ENCODE measurements around the gene RNF151.

RNF151 gene

DNA sequence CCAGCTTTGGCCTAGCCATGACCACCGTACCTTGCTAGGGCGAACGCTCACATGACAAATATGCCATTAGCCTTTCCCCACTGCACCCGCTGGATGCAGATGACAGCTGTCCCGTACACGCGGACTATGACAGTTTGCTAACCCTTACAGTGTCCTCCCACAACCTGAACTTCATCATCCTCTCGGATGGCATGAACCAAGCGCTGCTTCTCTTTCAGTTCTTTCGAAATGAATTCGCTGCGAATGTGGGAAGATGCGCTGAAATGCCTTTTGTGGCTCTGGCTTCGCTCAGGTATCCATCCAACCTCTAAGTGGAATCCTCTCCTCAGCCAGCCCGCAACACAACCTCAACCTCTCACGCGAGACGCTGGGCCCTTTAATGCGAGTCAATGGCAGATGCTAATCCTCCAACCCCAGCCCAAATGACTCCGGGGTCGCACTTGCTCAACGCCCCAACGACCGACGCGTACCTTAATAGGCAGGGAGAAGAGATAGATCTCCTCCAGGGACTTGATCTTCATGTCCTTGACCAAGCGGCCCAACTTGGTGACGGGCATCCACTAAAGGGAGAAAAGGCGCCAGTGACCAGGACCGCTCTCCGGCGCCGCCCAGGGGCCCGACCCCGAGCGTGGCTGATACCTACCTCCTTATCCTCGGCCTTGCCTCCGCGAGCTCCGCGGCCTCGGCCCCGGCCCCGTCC lies 2.7 kb upstream of the RNF151 start:
- H3K9me3 ChIP-seq (ENCODE audit: insufficient read depth, low read depth, low read length), result no peaks in the 10 kb centered on the region
- H3K4me3 ChIP-seq (ENCODE audit: low read length), result peak overlapping the region; percentile 92
- peaks cover 33% of the 10 kb centered on the region for H3K36me3 ChIP-seq (ENCODE audit: insufficient read depth, low read depth, low read length)
- peak overlapping the region; percentile 66 for H3K27ac ChIP-seq (ENCODE audit: low read length)
- H3K27me3 ChIP-seq (ENCODE audit: insufficient read depth, low read length), result peaks cover 1% of the 10 kb centered on the region; the same call in 1 of the 2 replicates
- H3K9ac ChIP-seq (ENCODE audit: low read depth, low read length), result peak overlapping the region; percentile 99
- peaks cover 7% of the 10 kb centered on the region; the same call in 1 of the 2 replicates for H3K4me1 ChIP-seq (ENCODE audit: insufficient read depth, low read length)

DNA sequence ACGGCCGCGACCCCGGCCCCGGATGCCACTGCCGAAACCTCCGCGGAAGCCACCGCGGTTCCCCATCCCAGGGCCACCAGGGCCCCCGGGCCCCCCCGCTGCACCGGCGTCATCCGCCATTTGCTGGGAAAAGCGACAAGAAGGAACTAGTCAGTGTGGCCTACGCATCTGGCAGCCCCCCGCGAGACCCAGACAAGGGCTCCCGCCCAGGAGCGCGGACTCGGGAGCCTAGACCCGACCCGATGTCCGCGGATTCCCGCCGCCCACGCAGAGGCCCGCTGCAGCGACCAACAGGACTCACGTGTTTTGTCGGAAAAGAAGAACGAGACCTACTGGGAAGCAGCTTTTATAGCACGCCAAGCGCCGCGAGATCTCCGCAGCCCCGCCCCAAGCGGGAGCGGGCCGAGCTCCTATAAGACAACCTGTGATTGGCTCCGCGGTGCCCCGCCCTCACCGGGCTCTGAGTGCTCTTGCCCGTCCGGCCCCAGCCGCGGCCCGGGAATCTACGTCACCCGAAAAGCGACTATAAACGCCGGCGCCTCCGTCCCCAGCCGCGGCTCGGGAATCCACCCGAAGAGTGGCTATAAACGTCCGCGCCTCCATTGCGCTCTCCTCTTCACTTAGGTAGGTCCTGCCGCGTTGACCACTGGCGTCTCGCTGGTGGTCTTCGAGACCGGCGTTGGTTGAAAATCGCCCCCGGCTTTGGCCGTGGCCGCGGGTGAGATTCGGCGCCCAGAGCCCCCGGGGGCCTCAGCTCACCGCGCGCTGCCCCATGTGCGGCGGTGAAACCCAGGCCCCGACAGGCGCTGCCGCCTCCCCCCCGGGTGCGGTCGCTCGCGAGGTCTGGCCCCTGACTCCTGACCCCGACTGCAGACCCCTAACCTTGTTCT lies 1.9 kb upstream of the RNF151 start, which contains the start of gene RPS2:
TSS of gene RPS2 (minus strand) at position 321 of the 890 bp plus-strand sequence. CDS start at position 120, 201 bp downstream.
- peaks cover 33% of the 10 kb centered on the region for H3K36me3 ChIP-seq (ENCODE audit: insufficient read depth, low read depth, low read length)

DNA sequence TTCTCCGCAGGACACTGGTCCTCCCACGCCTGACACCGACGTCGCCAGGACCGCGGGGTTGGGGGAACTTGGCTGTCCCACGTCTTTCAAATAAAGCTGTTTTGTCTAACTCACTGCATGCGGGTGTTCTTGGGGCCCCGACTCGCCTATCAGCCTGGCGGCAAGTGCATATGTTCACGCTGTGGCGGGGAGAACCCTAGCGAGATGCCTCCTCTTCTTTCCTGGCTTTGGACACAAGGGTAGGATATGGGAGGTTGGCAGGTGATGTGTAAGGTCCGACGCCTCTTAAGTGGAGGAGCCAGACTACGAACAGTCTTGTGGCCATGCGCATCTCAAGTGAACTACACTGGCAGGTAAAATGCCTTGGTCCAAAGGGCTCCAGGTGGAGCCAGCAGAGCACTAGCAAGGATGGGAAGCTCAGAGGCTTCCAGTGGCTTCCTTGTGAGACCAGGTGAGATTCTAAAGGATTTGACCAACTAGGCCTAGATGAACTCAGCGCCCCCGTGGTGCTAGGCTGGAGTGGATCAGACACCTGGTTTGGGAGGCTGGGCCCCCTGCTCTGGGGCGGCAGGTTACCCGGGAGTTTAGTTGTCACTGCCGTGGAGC lies 1.2 kb upstream of the RNF151 start:
- peaks cover 5% of the 10 kb centered on the region; the same call in 1 of the 2 replicates for H3K4me1 ChIP-seq (ENCODE audit: insufficient read depth, low read length)
- H3K27ac ChIP-seq (ENCODE audit: low read length), result peak overlapping the region; percentile 81
- peak overlapping the region; percentile 92 for H3K4me3 ChIP-seq (ENCODE audit: low read length)
- no peaks in the 10 kb centered on the region for H3K9me3 ChIP-seq (ENCODE audit: insufficient read depth, low read depth, low read length)
- peaks cover 33% of the 10 kb centered on the region for H3K36me3 ChIP-seq (ENCODE audit: insufficient read depth, low read depth, low read length)
- no peaks in the 10 kb centered on the region for H3K27me3 ChIP-seq (ENCODE audit: insufficient read depth, low read length)
- H3K9ac ChIP-seq (ENCODE audit: low read depth, low read length), result peak overlapping the region; percentile 99

More for the DNA sequence above, 1.9 kb upstream of the RNF151 start, which contains the start of gene RPS2:
- Histone ChIP-seq H3K27ac (ENCODE audit: low read length) (peak within 1 kb of the TSS; percentile 81), H3K9me3 (ENCODE audit: insufficient read depth, low read depth, low read length) (no peaks in the 10 kb centered on the region), H3K27me3 (ENCODE audit: insufficient read depth, low read length) (no peaks in the 10 kb centered on the region), H3K9ac (ENCODE audit: low read depth, low read length) (peak within 1 kb of the TSS; percentile 99), H3K4me3 (ENCODE audit: low read length) (peak within 1 kb of the TSS; percentile 92), H3K4me1 (ENCODE audit: insufficient read depth, low read length) (peaks cover 5% of the 10 kb centered on the region; the same call in 1 of the 2 replicates)

GRCh38 chr16:1968146-1968953 lies 1.7 kb downstream of the RNF151 start:
- no peaks in the 10 kb centered on the region for H3K27me3 ChIP-seq (ENCODE audit: insufficient read depth, low read length)
- H3K4me3 ChIP-seq (ENCODE audit: low read length), result no peak overlapping the region
- peaks cover 9% of the 10 kb centered on the region for H3K36me3 ChIP-seq (ENCODE audit: insufficient read depth, low read depth, low read length)
- no peaks in the 10 kb centered on the region for H3K9me3 ChIP-seq (ENCODE audit: insufficient read depth, low read depth, low read length)
- no peak overlapping the region for H3K27ac ChIP-seq (ENCODE audit: low read length)
- no peak overlapping the region for H3K9ac ChIP-seq (ENCODE audit: low read depth, low read length)
- no peaks in the 10 kb centered on the region; the same call in 1 of the 2 replicates for H3K4me1 ChIP-seq (ENCODE audit: insufficient read depth, low read length)

DNA sequence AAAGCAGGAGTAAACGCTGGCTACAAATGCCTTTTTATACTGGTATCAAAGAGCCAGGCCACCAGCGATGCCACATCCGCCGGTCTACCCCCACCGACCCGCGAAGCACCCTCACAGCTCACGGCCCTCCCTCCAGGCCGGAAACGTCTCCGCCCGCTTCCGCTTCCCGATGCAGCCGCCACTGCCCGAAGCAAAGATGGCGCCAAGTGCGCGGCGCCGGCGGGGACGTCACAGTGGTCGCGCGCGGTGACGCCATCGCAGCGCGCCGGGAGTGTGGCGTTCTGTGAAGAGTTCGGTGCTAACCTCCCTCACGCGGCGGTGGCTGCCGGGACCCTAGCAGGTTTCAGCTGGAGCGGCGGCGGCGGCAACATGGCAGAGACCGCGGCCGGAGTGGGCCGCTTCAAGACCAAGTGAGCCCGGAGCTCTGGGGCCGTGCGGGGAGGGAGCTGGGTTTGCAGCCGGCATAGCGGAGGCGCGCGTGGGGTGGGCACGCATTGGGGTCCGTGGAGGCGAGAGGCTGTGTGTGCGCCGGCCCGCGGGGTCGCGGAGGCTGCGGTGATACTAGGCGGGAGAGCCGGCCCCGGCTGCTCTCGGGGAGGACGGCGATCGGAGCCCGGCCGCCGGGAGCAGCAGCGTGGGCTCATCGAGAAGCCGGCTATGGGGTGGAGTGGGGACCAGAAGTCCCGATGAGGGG lies 5.3 kb downstream of the RNF151 start, which contains the start of gene TBL3:
TSS of gene TBL3 (plus strand) at position 258 of the 694 bp plus-strand sequence. CDS start at position 370, 112 bp downstream.
- no peaks in the 10 kb centered on the region; the same call in 1 of the 2 replicates for H3K4me1 ChIP-seq (ENCODE audit: insufficient read depth, low read length)
- H3K27ac ChIP-seq (ENCODE audit: low read length), result peak within 1 kb of the TSS; percentile 40
- no peaks in the 10 kb centered on the region for H3K9me3 ChIP-seq (ENCODE audit: insufficient read depth, low read depth, low read length)
- H3K9ac ChIP-seq (ENCODE audit: low read depth, low read length), result peak within 1 kb of the TSS; percentile 95
- no peaks in the 10 kb centered on the region for H3K27me3 ChIP-seq (ENCODE audit: insufficient read depth, low read length)
- H3K4me3 ChIP-seq (ENCODE audit: low read length), result peak within 1 kb of the TSS; percentile 91
- peaks cover 27% of the 10 kb centered on the region for H3K36me3 ChIP-seq (ENCODE audit: insufficient read depth, low read depth, low read length)

- no peaks in the 10 kb centered on the region; the same call in 1 of the 2 replicates for H3K4me1 ChIP-seq (ENCODE audit: insufficient read depth, low read length)
- no peaks in the 10 kb centered on the region for H3K27me3 ChIP-seq (ENCODE audit: insufficient read depth, low read length)
- H3K9ac ChIP-seq (ENCODE audit: low read depth, low read length), result peak overlapping the region; percentile 95
- no peaks in the 10 kb centered on the region for H3K9me3 ChIP-seq (ENCODE audit: insufficient read depth, low read depth, low read length)
- no peak overlapping the region for H3K27ac ChIP-seq (ENCODE audit: low read length)
- peak overlapping the region; percentile 91 for H3K4me3 ChIP-seq (ENCODE audit: low read length)
- H3K36me3 ChIP-seq (ENCODE audit: insufficient read depth, low read depth, low read length), result peaks cover 33% of the 10 kb centered on the region
Measured at GRCh38 chr16:1972490-1972877, 5.8 kb downstream of the RNF151 start.

DNA sequence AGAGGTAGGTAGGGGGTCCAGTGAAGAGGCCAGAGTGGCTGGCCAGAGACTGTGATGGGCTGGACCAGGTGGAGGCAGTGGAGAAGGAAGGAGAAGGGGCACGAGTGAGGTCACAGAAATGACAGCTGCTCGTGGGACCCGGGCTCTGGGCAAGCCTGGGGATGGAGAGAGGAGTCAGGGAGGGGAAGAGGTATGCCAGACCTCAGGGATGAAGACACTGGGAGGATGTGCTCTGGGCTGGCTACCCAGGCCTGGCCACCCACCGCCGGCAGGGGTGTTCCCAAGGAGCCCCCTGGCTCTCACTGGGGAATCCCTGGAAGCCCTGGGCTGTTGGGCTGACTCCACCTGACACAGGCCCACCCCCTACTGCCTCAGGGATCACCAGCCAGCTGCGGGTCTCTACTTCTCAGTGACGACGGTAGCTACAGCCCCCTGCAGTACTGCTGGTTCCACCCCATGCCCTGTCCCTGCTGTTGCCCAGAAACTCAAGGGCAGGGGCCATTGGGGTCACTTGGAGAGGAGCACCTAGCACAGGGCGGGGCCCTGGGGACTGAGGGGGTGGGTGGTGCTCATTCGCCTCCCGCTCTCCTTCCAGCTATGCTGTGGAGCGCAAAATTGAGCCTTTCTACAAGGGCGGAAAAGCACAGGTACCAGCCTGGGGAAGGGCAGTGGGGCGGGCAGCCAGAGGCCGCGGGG lies 7.0 kb downstream of the RNF151 start:
- Histone ChIP-seq H3K36me3 (ENCODE audit: insufficient read depth, low read depth, low read length) (peaks cover 36% of the 10 kb centered on the region), H3K4me1 (ENCODE audit: insufficient read depth, low read length) (no peaks in the 10 kb centered on the region; the same call in 1 of the 2 replicates), H3K9ac (ENCODE audit: low read depth, low read length) (no peak overlapping the region), H3K4me3 (ENCODE audit: low read length) (no peak overlapping the region), H3K27me3 (ENCODE audit: insufficient read depth, low read length) (peaks cover 1% of the 10 kb centered on the region; the same call in 1 of the 2 replicates), H3K9me3 (ENCODE audit: insufficient read depth, low read depth, low read length) (no peaks in the 10 kb centered on the region), H3K27ac (ENCODE audit: low read length) (no peak overlapping the region)

- no peaks in the 10 kb centered on the region for H3K9me3 ChIP-seq (ENCODE audit: insufficient read depth, low read depth, low read length)
- no peaks in the 10 kb centered on the region; the same call in 1 of the 2 replicates for H3K4me1 ChIP-seq (ENCODE audit: insufficient read depth, low read length)
- peaks cover 36% of the 10 kb centered on the region for H3K36me3 ChIP-seq (ENCODE audit: insufficient read depth, low read depth, low read length)
- no peak overlapping the region for H3K4me3 ChIP-seq (ENCODE audit: low read length)
- no peak overlapping the region for H3K9ac ChIP-seq (ENCODE audit: low read depth, low read length)
- no peak overlapping the region for H3K27ac ChIP-seq (ENCODE audit: low read length)
- H3K27me3 ChIP-seq (ENCODE audit: insufficient read depth, low read length), result peaks cover 9% of the 10 kb centered on the region
Measured at GRCh38 chr16:1974157-1975070, 7.8 kb downstream of the RNF151 start.

GRCh38 chr16:1975432-1976215 lies 9.0 kb downstream of the RNF151 start:
- no peaks in the 10 kb centered on the region; the same call in 1 of the 2 replicates for H3K4me1 ChIP-seq (ENCODE audit: insufficient read depth, low read length)
- peaks cover 36% of the 10 kb centered on the region for H3K36me3 ChIP-seq (ENCODE audit: insufficient read depth, low read depth, low read length)
- H3K9me3 ChIP-seq (ENCODE audit: insufficient read depth, low read depth, low read length), result no peaks in the 10 kb centered on the region
- peaks cover 22% of the 10 kb centered on the region for H3K27me3 ChIP-seq (ENCODE audit: insufficient read depth, low read length)
- no peak overlapping the region for H3K4me3 ChIP-seq (ENCODE audit: low read length)
- H3K27ac ChIP-seq (ENCODE audit: low read length), result no peak overlapping the region
- H3K9ac ChIP-seq (ENCODE audit: low read depth, low read length), result no peak overlapping the region

Measured in iPS-20b (cell line).